Measurements from ENCODE around the gene DHFR2.
"Not testable (repeated sequence)": the region's sequence is repeated elsewhere in the genome, so short reads cannot be mapped to it uniquely, and the experiment has no call there.

The DHFR2 gene

GRCh38 chr3:94082391-94082937, 19.7 kb upstream of the DHFR2 start:
- no peaks in the 10 kb centered on the region for H3K36me3 ChIP-seq (ENCODE audit: control insufficient read depth, insufficient read depth, low read length)

GRCh38 chr3:94081884-94082283, 19.2 kb upstream of the DHFR2 start:
- Histone ChIP-seq H3K9ac (ENCODE audit: low read depth, low read length) (no peak overlapping the region), H3K27me3 (ENCODE audit: control insufficient read depth, insufficient read depth, low read length) (no peaks in the 10 kb centered on the region), H3K4me1 (ENCODE audit: control insufficient read depth, insufficient read depth, low read length) (peaks cover 2% of the 10 kb centered on the region), H3K36me3 (ENCODE audit: control insufficient read depth, insufficient read depth, low read length) (no peaks in the 10 kb centered on the region), H3K9me3 (ENCODE audit: control insufficient read depth, insufficient read depth, low read length) (no peaks in the 10 kb centered on the region), H3K4me3 (ENCODE audit: low read depth, low read length) (no peak overlapping the region)

More at GRCh38 chr3:94082391-94082937, 19.7 kb upstream of the DHFR2 start:
- Histone ChIP-seq H3K4me3 (ENCODE audit: low read depth, low read length) (no peak overlapping the region), H3K9ac (ENCODE audit: low read depth, low read length) (no peak overlapping the region), H3K27me3 (ENCODE audit: control insufficient read depth, insufficient read depth, low read length) (no peaks in the 10 kb centered on the region), H3K9me3 (ENCODE audit: control insufficient read depth, insufficient read depth, low read length) (no peaks in the 10 kb centered on the region), H3K4me1 (ENCODE audit: control insufficient read depth, insufficient read depth, low read length) (peaks cover 2% of the 10 kb centered on the region)

DNA sequence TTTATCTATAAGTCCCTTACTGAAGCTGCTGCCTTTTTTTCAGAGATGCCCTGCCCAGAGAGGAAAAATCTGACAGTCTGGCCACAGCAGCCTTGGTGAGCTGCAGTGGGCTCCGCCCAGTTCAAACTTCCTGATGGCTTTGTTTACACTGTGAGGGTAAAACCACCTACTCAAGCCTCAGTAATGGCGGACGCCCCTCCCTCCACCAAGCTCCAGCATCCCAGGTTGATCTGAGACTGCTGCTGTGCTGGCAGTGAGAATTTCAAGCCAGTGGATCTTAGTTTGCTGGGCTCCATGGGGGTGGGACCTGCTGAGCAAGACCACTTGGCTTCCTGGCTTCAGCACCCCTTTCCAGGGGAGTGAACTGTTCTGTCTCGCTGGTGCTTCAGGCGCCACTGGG, 17.8 kb upstream of the DHFR2 start:
- H3K36me3 ChIP-seq (ENCODE audit: control insufficient read depth, insufficient read depth, low read length); H3K9me3 ChIP-seq (ENCODE audit: control insufficient read depth, insufficient read depth, low read length); H3K9ac ChIP-seq (ENCODE audit: low read depth, low read length); H3K4me1 ChIP-seq (ENCODE audit: control insufficient read depth, insufficient read depth, low read length); H3K4me3 ChIP-seq (ENCODE audit: low read depth, low read length); H3K27me3 ChIP-seq (ENCODE audit: control insufficient read depth, insufficient read depth, low read length): not testable (repeated sequence)

DNA sequence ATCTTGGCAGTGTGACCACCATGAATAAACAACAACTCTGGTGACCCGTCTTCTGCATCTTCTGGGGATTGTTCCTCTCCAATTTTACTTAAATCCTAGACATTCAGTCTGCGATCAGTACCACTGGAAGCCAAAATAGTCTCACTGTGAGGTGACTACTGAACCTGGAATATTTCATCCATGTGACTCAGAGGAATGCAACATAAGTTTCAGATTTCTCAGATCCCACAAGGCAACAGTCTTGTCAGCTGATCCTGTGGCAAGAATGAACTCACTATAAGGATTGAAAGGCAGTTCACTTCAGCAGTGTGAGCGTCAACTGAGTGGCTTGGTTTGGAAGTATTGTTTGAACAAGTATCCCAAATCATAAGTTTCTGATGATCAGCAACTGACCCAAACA, 13.3 kb upstream of the DHFR2 start:
- Histone ChIP-seq H3K27me3 (ENCODE audit: control insufficient read depth, insufficient read depth, low read length) (no peaks in the 10 kb centered on the region), H3K4me3 (ENCODE audit: low read depth, low read length) (no peak overlapping the region), H3K36me3 (ENCODE audit: control insufficient read depth, insufficient read depth, low read length) (no peaks in the 10 kb centered on the region), H3K4me1 (ENCODE audit: control insufficient read depth, insufficient read depth, low read length) (no peaks in the 10 kb centered on the region), H3K9ac (ENCODE audit: low read depth, low read length) (no peak overlapping the region), H3K9me3 (ENCODE audit: control insufficient read depth, insufficient read depth, low read length) (no peaks in the 10 kb centered on the region)

DNA sequence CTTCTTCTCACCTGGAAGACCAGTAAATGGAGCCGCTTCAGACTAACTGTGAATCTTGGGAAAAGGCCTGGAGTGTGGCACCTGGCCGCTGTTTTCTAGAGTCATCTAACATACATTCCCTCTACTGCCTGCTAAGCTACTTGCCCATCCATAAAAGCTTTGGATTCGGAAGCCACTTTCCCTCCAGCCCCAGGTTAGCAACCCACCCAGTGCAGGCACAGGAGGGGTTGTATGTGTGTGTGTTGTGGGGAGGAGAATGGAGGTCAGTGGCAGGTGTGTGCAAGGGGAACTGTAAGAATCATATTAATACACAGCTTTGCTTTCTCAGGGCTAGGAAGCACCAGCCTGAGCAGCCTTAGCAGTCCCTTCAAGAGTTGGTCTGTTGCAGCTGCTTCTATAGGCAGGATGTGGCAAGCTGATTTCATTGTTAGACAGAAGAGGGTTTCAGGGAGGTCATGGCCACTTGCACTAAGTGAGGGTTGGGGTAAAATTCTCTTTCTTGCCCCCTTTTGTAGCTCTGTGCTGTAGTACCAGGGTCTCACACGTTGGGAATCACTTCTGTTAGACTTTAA, 9.1 kb upstream of the DHFR2 start:
- no peaks in the 10 kb centered on the region for H3K36me3 ChIP-seq (ENCODE audit: control insufficient read depth, insufficient read depth, low read length)
- no peak overlapping the region for H3K4me3 ChIP-seq (ENCODE audit: low read depth, low read length)
- no peaks in the 10 kb centered on the region for H3K27me3 ChIP-seq (ENCODE audit: control insufficient read depth, insufficient read depth, low read length)
- no peaks in the 10 kb centered on the region for H3K4me1 ChIP-seq (ENCODE audit: control insufficient read depth, insufficient read depth, low read length)
- no peak overlapping the region for H3K9ac ChIP-seq (ENCODE audit: low read depth, low read length)
- no peaks in the 10 kb centered on the region for H3K9me3 ChIP-seq (ENCODE audit: control insufficient read depth, insufficient read depth, low read length)

DNA sequence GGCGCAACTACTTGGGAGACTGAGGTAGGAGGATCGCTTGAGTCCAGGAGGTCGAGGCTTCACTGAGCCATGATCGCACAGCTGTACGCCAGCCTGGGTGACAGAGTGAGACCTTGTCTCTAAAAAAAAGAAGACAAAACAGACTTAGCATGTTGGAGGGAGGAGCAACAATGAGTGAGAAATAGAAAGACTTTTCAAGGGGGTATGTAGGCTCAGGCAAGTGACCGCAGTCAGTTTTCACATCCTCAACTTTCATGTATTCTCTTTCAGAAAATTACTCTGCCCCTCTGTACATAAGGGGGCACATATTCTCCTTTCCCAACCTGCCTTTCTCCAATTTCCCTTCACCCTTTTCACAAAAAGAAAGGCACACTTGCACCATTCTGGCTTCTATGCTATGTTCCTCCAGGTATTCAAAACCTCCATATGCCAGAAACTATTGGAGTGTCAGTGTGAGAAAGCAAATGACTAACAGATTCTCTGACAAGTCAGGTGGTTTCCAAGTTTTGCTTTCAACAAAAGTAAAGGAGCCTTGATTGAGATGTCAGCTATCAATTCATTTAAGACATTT, 7.7 kb upstream of the DHFR2 start:
- Histone ChIP-seq H3K36me3 (ENCODE audit: control insufficient read depth, insufficient read depth, low read length) (no peaks in the 10 kb centered on the region), H3K4me3 (ENCODE audit: low read depth, low read length) (no peak overlapping the region), H3K9me3 (ENCODE audit: control insufficient read depth, insufficient read depth, low read length) (no peaks in the 10 kb centered on the region), H3K9ac (ENCODE audit: low read depth, low read length) (no peak overlapping the region), H3K4me1 (ENCODE audit: control insufficient read depth, insufficient read depth, low read length) (no peaks in the 10 kb centered on the region), H3K27me3 (ENCODE audit: control insufficient read depth, insufficient read depth, low read length) (no peaks in the 10 kb centered on the region)

- H3K36me3 ChIP-seq (ENCODE audit: control insufficient read depth, insufficient read depth, low read length), result no peaks in the 10 kb centered on the region
- no peaks in the 10 kb centered on the region for H3K27me3 ChIP-seq (ENCODE audit: control insufficient read depth, insufficient read depth, low read length)
- no peaks in the 10 kb centered on the region for H3K4me1 ChIP-seq (ENCODE audit: control insufficient read depth, insufficient read depth, low read length)
- no peak overlapping the region for H3K9ac ChIP-seq (ENCODE audit: low read depth, low read length)
- H3K9me3 ChIP-seq (ENCODE audit: control insufficient read depth, insufficient read depth, low read length), result no peaks in the 10 kb centered on the region
- no peak overlapping the region for H3K4me3 ChIP-seq (ENCODE audit: low read depth, low read length)
Measured at GRCh38 chr3:94069194-94069813, 6.6 kb upstream of the DHFR2 start.

GRCh38 chr3:94066506-94067500, 4.1 kb upstream of the DHFR2 start:
- no peaks in the 10 kb centered on the region for H3K9me3 ChIP-seq (ENCODE audit: control insufficient read depth, insufficient read depth, low read length)
- H3K36me3 ChIP-seq (ENCODE audit: control insufficient read depth, insufficient read depth, low read length), result no peaks in the 10 kb centered on the region
- no peaks in the 10 kb centered on the region for H3K27me3 ChIP-seq (ENCODE audit: control insufficient read depth, insufficient read depth, low read length)
- no peak overlapping the region for H3K4me3 ChIP-seq (ENCODE audit: low read depth, low read length)
- H3K4me1 ChIP-seq (ENCODE audit: control insufficient read depth, insufficient read depth, low read length), result peaks cover 4% of the 10 kb centered on the region
- H3K9ac ChIP-seq (ENCODE audit: low read depth, low read length), result no peak overlapping the region

DNA sequence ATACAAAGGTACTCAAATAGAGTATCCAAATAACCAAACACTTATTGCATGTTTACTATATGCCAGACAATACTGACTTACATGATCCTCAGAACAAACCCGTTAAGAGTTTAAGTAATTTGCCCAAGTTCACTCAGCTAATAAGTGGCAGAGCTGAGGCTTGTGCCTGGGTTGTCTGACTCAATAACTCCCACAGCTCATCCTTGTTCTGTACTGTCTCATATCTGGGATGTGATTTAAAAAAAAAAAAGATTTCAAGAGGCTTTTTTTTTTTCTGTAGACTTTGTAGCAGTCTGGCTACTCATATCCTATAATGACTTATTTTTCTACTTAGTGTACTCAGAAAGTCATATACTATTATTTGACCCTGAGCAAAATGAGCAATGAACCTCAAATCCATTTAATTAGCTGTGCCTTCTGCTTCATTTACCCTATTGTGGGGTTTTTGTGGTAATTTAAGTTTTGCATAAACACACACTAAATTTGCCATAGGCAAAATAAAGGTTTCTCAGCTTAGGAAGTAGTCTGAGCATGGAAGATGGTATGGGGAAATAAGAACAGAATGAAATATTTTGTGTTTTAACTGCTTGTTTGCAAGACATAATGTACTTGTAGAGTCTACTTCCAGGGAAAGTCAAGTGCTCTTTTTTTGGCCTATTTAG, 3.2 kb upstream of the DHFR2 start:
- Histone ChIP-seq H3K4me1 (ENCODE audit: control insufficient read depth, insufficient read depth, low read length) (peaks cover 4% of the 10 kb centered on the region), H3K36me3 (ENCODE audit: control insufficient read depth, insufficient read depth, low read length) (no peaks in the 10 kb centered on the region), H3K4me3 (ENCODE audit: low read depth, low read length) (no peak overlapping the region), H3K9ac (ENCODE audit: low read depth, low read length) (no peak overlapping the region), H3K27me3 (ENCODE audit: control insufficient read depth, insufficient read depth, low read length) (no peaks in the 10 kb centered on the region), H3K9me3 (ENCODE audit: control insufficient read depth, insufficient read depth, low read length) (no peaks in the 10 kb centered on the region)

DNA sequence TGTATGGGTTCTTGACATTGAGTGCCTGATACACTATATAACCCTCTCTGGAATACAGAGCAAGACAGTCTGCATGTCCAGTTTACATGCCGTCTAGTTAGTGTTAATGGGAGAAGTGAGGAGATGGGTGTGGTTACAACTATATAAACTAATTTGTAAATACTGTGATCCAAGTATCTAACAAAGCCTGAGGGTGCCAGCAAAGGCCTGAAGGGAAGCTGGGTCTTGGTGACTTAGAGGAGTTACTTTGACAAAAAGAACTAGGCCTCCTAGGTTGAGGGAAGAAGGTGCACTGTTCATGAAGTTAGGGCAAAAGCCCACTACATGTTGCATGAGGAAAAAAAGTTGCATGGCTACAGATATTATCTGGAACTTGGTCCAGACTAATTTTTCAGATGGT, 2.4 kb upstream of the DHFR2 start:
- Histone ChIP-seq H3K9me3 (ENCODE audit: control insufficient read depth, insufficient read depth, low read length) (no peaks in the 10 kb centered on the region), H3K9ac (ENCODE audit: low read depth, low read length) (no peak overlapping the region), H3K27me3 (ENCODE audit: control insufficient read depth, insufficient read depth, low read length) (no peaks in the 10 kb centered on the region), H3K4me3 (ENCODE audit: low read depth, low read length) (no peak overlapping the region), H3K4me1 (ENCODE audit: control insufficient read depth, insufficient read depth, low read length) (peaks cover 4% of the 10 kb centered on the region), H3K36me3 (ENCODE audit: control insufficient read depth, insufficient read depth, low read length) (no peaks in the 10 kb centered on the region)

GRCh38 chr3:94064243-94064860, 1.6 kb upstream of the DHFR2 start:
- Histone ChIP-seq H3K27me3 (ENCODE audit: control insufficient read depth, insufficient read depth, low read length) (no peaks in the 10 kb centered on the region), H3K9me3 (ENCODE audit: control insufficient read depth, insufficient read depth, low read length) (no peaks in the 10 kb centered on the region), H3K4me1 (ENCODE audit: control insufficient read depth, insufficient read depth, low read length) (peaks cover 4% of the 10 kb centered on the region), H3K36me3 (ENCODE audit: control insufficient read depth, insufficient read depth, low read length) (no peaks in the 10 kb centered on the region), H3K9ac (ENCODE audit: low read depth, low read length) (no peak overlapping the region), H3K4me3 (ENCODE audit: low read depth, low read length) (no peak overlapping the region)
